ENCODE measurements around the gene IL17RA.
"Not testable (repeated sequence)": the region's sequence is repeated elsewhere in the genome, so short reads cannot be mapped to it uniquely, and the experiment has no call there.

Gene IL17RA

GRCh38 chr22:17121233-17122195, 36.7 kb downstream of the IL17RA start, which contains the start of gene TMEM121B:
Gene TMEM121B, minus strand, starts transcription at chr22:17121360. Its CDS starts 233 bp downstream, at chr22:17121127.
- peak; percentile 75 to 94 (median 90) for DNase-seq

GRCh38 chr22:17130199-17130598, 45.4 kb downstream of the IL17RA start:
- no peak for DNase-seq

- peak; percentile 29 to 75 (median 60) for DNase-seq
Measured at GRCh38 chr22:17131686-17132085, 46.9 kb downstream of the IL17RA start.

GRCh38 chr22:17132112-17132511, 47.3 kb downstream of the IL17RA start:
- DNase-seq, result peak in 1 of 3 experiments; percentile 57

- no peak for DNase-seq
Measured at GRCh38 chr22:17133137-17133536, 48.3 kb downstream of the IL17RA start.

- DNase-seq, result no peak
Measured at GRCh38 chr22:17135153-17135760, 50.5 kb downstream of the IL17RA start.

- no peak for DNase-seq
Measured at GRCh38 chr22:17137170-17137569, 52.4 kb downstream of the IL17RA start.

- no peak for DNase-seq
Measured at GRCh38 chr22:17137861-17138425, 53.1 kb downstream of the IL17RA start.

GRCh38 chr22:17138513-17138912, 53.7 kb downstream of the IL17RA start:
- DNase-seq, result no peak

GRCh38 chr22:17140022-17140421, 55.2 kb downstream of the IL17RA start:
- DNase-seq, result no peak

- DNase-seq, result no peak
Measured at GRCh38 chr22:17140826-17141766, 56.3 kb downstream of the IL17RA start.

GRCh38 chr22:17143101-17143500, 58.3 kb downstream of the IL17RA start:
- DNase-seq, result no peak

- no peak for DNase-seq
Measured at GRCh38 chr22:17143826-17144225, 59.0 kb downstream of the IL17RA start.

GRCh38 chr22:17145021-17145680, 60.4 kb downstream of the IL17RA start:
- no peak for DNase-seq

- DNase-seq, result not testable (repeated sequence)
Measured at GRCh38 chr22:17147458-17147857, 62.7 kb downstream of the IL17RA start.

GRCh38 chr22:17149076-17149815, 64.4 kb downstream of the IL17RA start:
- no peak for DNase-seq

- DNase-seq, result no peak
Measured at GRCh38 chr22:17152340-17152739, 67.5 kb downstream of the IL17RA start.

- no peak for DNase-seq
Measured at GRCh38 chr22:17152971-17153370, 68.2 kb downstream of the IL17RA start.

GRCh38 chr22:17155941-17156340, 71.1 kb downstream of the IL17RA start:
- peak in 1 of 3 experiments; percentile 0 for DNase-seq

GRCh38 chr22:17157714-17158113, 72.9 kb downstream of the IL17RA start:
- DNase-seq, result no peak

- no peak for DNase-seq
Measured at GRCh38 chr22:17158176-17158567, 73.4 kb downstream of the IL17RA start.

Data from NCI-H1417 (cell line).